ENCODE results near the gene B4GALT1. TPM values are rescaled to one million over a fixed set of nuclear protein-coding genes. Genes with fewer than 3 reads are reported as not detected.

B4GALT1 gene
- total and polyA plus RNA-seq, 2 donors (not counting 3 experiments of a cell fraction or from before 2014, with no cell fraction given): 61.4 to 66.5 TPM

- dilution Hi-C loops (cut with MboI; ENCODE audit: extremely low pct_ligation_motif_present, low sequenced_read_pairs) (no loop called here), intact Hi-C loops (cut with micrococcal nuclease) (no loop called here)
- H3K9me3 ChIP-seq (replicated peaks; ENCODE audit: control insufficient read depth, insufficient read depth, low read length): no peaks in the 10 kb centered on the region
- BruUV-seq (replicated peaks): no TSS peak
- ChIA-PET POLR2A (interaction anchor here (0.7 kb wide), 1 partner anchor 27 kb away, joined by 3 read pairs; no protein-coding TSS in a partner anchor), CTCF (interaction anchor here (0.6 to 1.4 kb wide), 4 partner anchors 12 to 96 kb away, joined by 3 to 5 read pairs (median 4); partner anchors contain the start of genes B4GALT1 and SPINK4)
- no peak overlapping the region for H3K4me2 ChIP-seq (ENCODE audit: insufficient read depth, low read length)
- no peak for DNase-seq (ENCODE audit: low read depth, low spot score)
- no peak overlapping the region for H2AFZ ChIP-seq (ENCODE audit: low read depth, low read length)
- no peaks in the 10 kb centered on the region for H4K20me1 ChIP-seq (replicated peaks; ENCODE audit: control insufficient read depth, extremely low read depth, insufficient read depth, low read length)
- TF ChIP-seq GATA2 (IDR thresholded peaks at IDR 0.05; ENCODE audit: insufficient read depth, insufficient read length, low read depth, low read length) (no peak), MYC (IDR thresholded peaks at IDR 0.05; ENCODE audit: low read depth, low read length) (no peak), POLR2A (IDR thresholded peaks at IDR 0.05; ENCODE audit: low read depth, low read length) (no peak)
- H3K4me3 ChIP-seq (replicated peaks in 1 of 3; ENCODE audit: insufficient read depth in 1 of 3, low read depth in 1 of 3, low read length in 3 of 3): no peak overlapping the region
- H3K4me1 ChIP-seq (ENCODE audit: control insufficient read depth, extremely low read depth, insufficient read depth, low read length): peaks cover 3% of the 10 kb centered on the region
- H3K9ac ChIP-seq (replicated peaks; ENCODE audit: extremely low read depth, insufficient read depth, low read length): no peak overlapping the region
- H3K27ac ChIP-seq (ENCODE audit: insufficient read depth, low read depth, low read length): no peak overlapping the region
- no peaks in the 10 kb centered on the region for H3K79me2 ChIP-seq (ENCODE audit: control insufficient read depth, insufficient read depth, low read length)
- no peaks in the 10 kb centered on the region for H3K27me3 ChIP-seq (ENCODE audit: control insufficient read depth in 2 of 2, insufficient read depth in 2 of 2, low read length in 2 of 2)
- no peak for FAIRE-seq
- H3K36me3 ChIP-seq (ENCODE audit: control insufficient read depth in 2 of 2, extremely low read depth in 1 of 2, insufficient read depth in 2 of 2, low read length in 2 of 2): no peaks in the 10 kb centered on the region
- no peaks in the 10 kb centered on the region for H3K9me1 ChIP-seq (replicated peaks; ENCODE audit: control insufficient read depth, extremely low read depth, insufficient read depth, low read length)
Observed at GRCh38 chr9:33178972-33179697, 12.0 kb upstream of the B4GALT1 start.

- no peak for TF ChIP-seq FOS (IDR thresholded peaks at IDR 0.05; ENCODE audit: borderline replicate concordance, insufficient read depth, low read length)
- TF ChIP-seq JUN (IDR thresholded peaks at IDR 0.05; ENCODE audit: borderline replicate concordance, insufficient read depth, insufficient read length, low read depth): no peak
- no peak for TF ChIP-seq MYC (IDR thresholded peaks at IDR 0.05; ENCODE audit: low read depth, low read length)
- TF ChIP-seq MAX (IDR thresholded peaks at IDR 0.05; ENCODE audit: insufficient read depth, insufficient read length): no peak
- no peak for TF ChIP-seq EZH2 (IDR thresholded peaks at IDR 0.05; ENCODE audit: borderline replicate concordance, low read depth, low read length, severe bottlenecking)
- no peak for TF ChIP-seq GATA2 (IDR thresholded peaks at IDR 0.05; ENCODE audit: insufficient read depth, insufficient read length, low read depth, low read length)
- no peak for TF ChIP-seq CTCF (IDR thresholded peaks at IDR 0.05; ENCODE audit: extremely low read depth in 1 of 2, insufficient read depth in 1 of 2, low read depth in 1 of 2, low read length in 2 of 2)
- H3K9ac ChIP-seq (replicated peaks; ENCODE audit: extremely low read depth, insufficient read depth, low read length): no peak overlapping the region
- dilution Hi-C loops (cut with MboI; ENCODE audit: extremely low pct_ligation_motif_present, low sequenced_read_pairs) (no loop called here), intact Hi-C loops (cut with micrococcal nuclease) (no loop called here)
- no peaks in the 10 kb centered on the region for H3K79me2 ChIP-seq (ENCODE audit: control insufficient read depth, insufficient read depth, low read length)
- H3K36me3 ChIP-seq (ENCODE audit: control insufficient read depth in 2 of 2, extremely low read depth in 1 of 2, insufficient read depth in 2 of 2, low read length in 2 of 2): no peaks in the 10 kb centered on the region
- no peaks in the 10 kb centered on the region for H3K9me3 ChIP-seq (replicated peaks; ENCODE audit: control insufficient read depth, insufficient read depth, low read length)
- DNase-seq (ENCODE audit: low read depth, low spot score) (no peak), FAIRE-seq (no peak)
- no peak overlapping the region for H3K4me2 ChIP-seq (ENCODE audit: insufficient read depth, low read length)
- ChIA-PET CTCF (interaction anchor here (1.1 kb wide), 1 partner anchor 48 kb away, joined by 3 read pairs; no protein-coding TSS in a partner anchor), POLR2A (no interaction called here)
- no peak overlapping the region for H3K27ac ChIP-seq (ENCODE audit: insufficient read depth, low read depth, low read length)
- no peaks in the 10 kb centered on the region for H3K9me1 ChIP-seq (replicated peaks; ENCODE audit: control insufficient read depth, extremely low read depth, insufficient read depth, low read length)
- H3K4me3 ChIP-seq (replicated peaks in 1 of 3; ENCODE audit: insufficient read depth in 1 of 3, low read depth in 1 of 3, low read length in 3 of 3): no peak overlapping the region
- no peaks in the 10 kb centered on the region for H4K20me1 ChIP-seq (replicated peaks; ENCODE audit: control insufficient read depth, extremely low read depth, insufficient read depth, low read length)
- BruUV-seq (replicated peaks): no TSS peak
- H3K4me1 ChIP-seq (ENCODE audit: control insufficient read depth, extremely low read depth, insufficient read depth, low read length): peaks cover 4% of the 10 kb centered on the region
- H3K27me3 ChIP-seq (ENCODE audit: control insufficient read depth in 2 of 2, insufficient read depth in 2 of 2, low read length in 2 of 2): no peaks in the 10 kb centered on the region
- no peak overlapping the region for H2AFZ ChIP-seq (ENCODE audit: low read depth, low read length)
Observed at GRCh38 chr9:33177639-33178038, 10.5 kb upstream of the B4GALT1 start.

All from endothelial cell of umbilical vein (primary cell).